ENCODE data around the gene PYGM.

PYGM gene

DNA sequence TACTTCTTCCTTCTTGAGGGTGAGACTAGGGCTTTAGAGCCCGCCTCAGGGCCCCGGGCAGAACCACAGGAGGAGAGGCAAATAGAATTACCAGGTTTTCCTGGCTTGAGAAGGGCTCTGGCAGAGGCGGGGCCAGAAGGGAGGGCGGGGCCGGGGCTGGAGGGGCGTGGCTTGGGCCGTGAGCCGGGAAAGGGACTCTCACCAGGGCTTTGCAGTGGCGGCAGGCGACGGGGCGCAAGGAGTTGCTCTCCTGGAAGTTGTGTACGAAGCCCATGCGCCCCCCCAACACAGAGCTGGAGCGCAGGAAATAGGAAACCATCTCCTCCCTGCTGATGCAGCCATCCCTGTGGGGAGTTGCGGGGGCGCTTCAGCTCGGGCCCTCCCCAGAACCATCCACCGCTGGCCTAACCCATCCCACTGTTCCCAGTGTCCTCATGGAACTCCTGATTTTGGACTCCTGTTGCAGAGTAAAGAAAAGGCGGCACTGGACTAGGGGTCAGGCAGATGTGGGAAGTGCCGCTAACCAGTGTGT lies 29.9 kb downstream of the PYGM start:
- DNase-seq, result no peak

DNA sequence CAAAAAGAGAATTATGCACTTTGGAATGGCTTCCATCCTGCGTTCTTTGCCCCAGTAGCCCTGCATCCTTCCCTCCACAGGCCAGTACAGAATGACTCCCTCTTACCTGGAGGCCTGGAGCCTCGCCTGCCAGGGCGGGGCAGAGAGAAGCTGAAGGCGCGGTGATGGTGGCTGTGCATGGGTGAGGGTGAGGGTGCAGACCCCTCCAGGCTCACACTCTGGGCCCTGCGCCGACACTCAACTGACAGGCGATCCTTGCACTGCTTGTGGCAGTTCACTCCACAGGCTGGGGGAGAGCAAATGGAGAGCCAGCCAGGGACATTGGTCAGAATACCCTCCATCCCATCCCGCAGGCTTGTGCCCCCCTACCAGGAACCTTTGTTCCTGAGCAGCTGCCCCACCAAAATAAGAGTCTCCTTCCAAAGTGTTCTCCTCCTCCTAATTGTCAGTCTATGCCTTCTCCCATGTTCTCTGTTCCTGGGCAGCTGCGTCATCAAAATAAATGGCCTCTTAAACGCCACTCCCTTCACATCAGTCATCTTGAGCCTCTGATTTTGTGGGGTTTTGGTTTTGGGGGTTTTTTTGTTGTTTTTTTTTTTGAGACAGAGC lies 30.9 kb downstream of the PYGM start:
- no peak for DNase-seq

DNA sequence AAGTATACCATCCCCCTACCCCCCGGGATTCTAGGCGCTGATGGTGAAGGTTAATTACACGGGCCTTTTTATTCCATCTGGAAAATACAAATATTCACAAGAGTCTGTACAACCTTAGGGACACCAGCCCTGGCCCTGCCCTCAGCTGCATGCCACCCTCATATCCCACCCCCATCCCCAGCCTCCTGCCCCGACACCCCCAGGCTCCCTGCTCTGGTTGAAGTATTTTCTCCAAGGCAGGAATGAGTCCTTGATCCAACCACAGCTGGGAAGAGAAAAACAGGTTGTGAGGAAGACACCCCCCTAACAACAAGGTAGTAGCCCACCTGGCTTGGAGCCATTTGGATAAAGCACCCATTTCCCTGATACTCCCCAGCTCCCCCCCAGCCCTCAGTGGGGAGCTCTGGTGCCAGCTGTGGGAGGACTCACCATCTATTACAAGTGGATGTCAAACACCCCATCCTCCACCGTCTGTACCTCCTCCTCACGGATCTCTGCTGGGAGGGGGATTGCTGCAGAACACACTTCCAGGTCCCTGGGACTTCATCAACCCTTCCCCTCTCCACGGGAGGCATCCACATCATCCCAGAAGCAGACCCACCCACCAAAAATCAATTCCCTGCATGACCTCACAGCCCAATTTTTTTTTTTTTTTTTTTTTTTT lies 32.8 kb downstream of the PYGM start:
- DNase-seq, result no peak

DNA sequence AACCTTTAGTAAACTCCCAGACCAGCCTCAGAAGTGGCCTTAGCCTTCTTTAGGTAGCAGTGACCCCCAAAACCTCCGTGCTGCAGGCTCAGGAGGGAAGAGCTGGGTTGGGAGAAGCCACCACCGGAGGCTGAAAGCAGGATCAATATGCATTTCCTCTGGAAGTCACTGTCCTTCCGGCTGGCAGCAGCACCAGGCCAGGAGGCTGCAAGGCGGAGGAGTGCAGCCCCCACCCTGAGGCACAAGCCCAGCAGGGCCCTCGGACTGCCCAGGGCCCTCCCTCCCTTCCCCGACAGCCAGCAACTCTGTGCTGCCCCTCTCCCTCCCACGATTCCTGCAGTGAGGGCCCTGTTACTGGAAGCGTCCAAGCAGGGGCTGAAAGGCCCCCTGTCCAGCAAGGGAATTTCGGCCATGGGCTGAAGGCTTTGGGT lies 33.5 kb downstream of the PYGM start:
- no peak for DNase-seq

DNA sequence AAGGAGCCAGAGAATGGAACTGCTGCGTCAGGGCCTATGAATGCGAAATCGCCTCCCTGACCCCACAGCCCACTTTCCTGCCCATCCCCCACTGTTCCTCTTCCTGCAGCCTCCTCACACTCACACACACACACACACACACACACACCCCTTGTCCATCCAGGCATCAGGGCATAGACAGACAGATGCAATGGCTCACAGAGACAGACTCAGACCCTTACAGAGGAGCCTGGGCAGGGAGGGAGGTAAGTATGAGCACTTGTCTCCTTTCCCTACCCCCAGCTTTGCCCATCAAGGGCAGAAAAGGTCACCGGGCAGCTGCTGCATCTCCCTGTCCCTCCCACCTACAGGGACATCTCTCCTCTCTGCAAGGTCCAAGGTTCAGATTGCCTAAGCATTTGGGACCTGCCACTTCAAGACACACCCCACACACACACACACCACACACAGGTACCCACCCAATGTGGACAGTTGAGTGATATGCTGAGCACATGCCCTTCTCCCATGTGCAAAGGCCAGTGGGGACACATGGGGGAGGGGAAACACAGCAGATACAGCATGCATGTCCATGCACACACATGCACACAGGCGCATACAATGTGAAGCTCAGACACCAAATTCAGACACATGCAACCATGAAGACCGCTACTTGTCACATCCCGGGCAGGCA lies 34.8 kb downstream of the PYGM start:
- no peak for DNase-seq

DNA sequence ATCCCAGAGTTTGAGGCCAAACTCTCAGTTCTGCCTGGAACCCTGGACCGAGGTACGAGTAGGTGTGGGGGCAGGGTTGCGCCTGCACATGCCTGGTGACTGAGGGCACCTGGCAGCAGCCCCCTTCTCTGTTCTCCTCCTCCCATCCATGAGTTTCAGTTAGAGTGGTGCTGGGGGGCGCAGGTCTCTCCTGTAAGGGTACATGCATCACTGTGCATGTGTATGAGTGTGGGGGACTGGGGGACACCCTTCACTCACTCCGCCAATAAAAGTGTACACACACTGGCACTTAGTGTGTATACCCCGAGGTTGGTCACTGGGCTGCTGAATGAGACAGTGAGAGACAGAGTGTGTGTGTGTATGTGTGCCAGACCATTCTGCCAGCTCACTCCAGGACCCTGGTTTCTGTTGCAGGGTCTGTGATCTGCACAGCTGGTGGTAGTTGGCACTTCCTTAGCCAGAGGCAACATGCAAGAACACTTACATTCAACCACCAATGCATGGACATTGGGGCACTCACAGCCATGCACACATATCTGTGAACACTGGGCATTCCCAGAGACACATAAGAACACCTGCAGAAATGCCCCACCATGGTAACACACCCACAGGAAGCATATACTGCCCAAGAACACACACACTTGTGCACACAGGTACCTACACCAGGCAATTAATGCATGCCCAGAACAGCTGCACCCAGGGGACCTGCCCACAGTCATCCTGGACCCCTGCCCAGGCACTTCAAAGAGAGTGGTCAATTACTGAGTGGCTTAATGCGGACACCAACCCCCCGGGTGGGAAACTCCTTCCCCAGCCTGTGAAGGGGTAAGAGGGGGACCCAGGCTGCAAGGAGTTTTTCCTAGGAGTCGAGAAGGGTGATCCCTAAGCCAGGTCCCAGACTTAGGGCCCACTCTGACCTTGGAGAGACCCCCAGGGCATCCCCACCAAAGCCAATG lies 35.6 kb downstream of the PYGM start:
- no peak for DNase-seq

DNA sequence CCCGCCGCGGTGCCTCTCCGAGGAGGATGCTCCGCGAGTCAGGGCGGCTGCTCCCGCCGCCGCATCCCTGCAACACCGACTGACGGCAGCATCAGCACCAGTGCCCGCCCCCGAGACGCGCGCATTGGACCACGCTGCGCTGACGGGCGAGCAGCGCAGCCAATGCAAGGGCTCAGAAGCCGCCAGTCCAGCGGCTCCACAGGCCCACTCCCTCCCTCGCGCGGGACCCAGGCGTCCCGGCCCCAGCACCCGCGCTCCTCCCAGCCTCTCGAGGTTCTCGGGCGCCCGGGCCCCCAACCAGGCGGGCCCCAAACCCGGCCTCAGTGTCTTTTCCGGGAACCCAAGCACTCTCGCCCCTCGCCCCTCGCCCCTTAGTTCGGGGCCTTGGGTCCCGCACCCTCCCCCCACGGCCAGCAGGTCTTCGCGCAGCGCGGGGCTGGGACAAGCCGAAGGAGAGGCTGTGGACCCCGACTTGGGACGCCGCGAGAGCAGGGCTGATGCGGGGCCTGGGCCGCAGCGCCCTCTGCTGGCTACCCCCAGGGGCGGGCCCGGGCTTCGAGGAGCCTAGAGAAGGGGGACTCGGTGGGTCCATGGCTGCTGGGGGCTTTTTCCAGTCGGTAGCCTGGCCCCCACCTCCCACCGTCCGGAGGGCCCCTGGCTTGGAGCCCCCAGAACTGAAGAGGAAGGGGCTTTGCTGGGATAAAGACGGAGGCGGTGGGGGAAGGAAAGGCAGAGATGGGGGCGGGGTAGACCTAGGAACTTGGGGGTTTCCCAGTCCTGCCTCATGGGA lies 36.5 kb downstream of the PYGM start, which contains the start of gene NRXN2:
NRXN2 (minus strand) TSS at position 81 of the 790 bp plus-strand sequence. CDS start 9,498 bp downstream, outside the sequence.
- DNase-seq, result peak; percentile 70

DNA sequence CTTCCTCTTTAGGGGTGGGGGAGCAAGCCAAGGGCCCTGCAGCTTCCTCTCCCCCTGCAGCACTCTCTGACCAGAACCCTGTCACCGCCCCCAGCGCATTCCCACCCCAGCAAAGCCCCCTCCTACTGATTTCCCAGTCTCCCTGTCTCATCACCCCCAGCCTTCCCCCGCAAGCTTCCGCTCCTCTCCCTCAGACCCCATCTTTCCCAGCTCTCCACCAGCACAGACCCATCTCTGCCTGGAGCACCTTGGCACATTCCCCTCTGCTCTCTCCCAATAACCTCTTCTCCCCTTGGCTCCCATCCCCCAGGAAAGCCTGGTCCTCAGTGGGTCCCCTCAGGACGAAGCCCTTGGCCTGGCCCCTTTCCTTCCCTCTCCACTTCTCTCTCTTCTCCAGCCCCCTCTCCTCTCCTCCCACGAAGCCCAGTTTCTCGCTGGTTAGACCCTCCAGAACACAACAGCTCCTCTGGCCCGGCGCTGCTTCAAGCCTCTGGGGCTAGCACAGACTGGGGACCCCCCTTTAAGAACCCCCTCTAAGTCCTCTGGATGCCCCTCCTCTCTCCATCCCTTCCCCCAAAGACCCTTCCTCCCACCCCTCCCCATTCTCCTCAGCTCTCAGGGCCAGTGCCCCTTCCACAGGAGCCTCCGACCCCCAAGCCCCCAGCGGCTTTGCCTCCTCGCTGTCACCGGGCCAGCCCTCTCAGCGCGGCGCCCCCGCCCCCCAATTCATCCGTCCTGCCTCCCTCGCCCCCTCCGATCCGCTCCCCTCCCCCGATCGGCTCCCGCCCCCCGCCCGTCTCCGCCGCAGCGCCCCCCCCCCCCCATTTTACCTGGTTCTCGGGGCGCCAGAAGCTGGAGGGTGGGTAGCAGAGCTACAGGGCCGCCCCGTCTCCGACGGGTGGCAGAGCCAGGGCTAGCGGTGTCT lies 37.4 kb downstream of the PYGM start:
- DNase-seq, result no peak

DNA sequence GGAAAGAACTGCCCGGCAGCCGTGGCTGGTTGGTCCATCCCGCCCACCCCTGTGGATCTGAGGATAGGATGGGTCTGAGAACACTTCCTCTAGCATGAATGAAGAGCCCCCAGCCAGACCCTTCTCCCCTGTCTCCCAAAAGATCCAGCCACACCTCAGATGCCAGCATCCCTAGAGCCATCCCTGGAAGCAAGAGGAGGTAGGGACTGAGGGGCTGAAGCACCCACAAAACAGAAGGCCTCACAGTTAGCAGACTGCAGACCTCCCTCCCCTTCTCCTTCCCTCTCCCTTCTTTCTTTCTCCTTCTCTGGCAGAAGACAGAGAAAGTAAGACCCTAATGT lies 38.4 kb downstream of the PYGM start:
- DNase-seq, result no peak

DNA sequence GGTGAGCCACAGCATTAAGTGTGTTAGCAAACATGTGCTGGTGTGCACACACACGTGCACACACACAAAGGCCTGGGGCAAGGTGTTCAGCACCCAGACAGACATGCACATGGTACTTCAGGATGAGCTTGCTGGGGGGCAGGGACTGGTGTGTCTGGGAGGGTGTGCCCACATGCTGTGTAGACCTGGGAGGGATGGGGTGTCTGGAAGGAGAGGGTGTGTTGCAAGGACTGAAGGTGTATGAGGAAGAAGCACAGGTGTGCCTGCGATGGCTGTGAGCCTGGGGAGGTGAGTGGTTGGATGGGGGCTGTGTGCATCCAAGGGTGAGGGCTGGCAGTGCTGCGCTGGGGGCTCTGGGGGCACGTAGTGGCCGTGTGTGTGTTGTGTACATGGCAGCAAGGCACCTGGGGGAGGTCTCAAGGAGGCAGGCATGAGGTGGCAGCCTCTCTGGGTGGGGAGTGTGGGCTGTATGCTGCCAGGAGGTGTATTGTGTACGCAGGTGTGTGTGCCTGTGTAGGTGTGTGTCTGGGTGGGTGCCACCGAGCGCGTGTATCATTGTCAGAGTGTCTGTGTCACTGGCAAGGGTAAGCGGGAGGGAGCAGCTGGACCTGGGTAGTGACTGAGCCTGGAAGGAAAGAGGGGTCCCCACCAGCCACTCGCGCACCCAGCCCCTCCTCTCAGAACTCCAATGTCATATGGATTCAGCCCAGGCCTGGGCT lies 39.0 kb downstream of the PYGM start:
- DNase-seq, result no peak

DNA sequence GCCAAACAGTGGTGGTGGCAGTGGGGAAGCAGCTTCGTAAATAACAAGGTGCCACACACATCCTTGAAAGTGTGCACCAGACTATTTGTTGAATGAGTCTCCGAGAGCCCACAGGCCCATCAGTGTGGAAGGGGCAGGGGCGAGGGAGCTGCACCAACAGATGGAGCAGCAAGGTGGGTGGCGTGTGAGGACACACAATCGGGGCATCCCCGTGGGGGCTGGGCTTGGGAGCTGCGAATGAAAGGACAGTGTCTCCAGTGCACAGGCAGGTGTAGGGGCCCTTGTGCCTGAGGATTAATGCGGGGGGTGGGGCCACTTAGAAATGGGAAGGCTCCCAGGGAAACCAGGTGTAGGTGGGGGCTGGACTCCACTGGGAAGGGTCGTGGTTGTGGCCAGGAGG lies 39.6 kb downstream of the PYGM start:
- no peak for DNase-seq

DNA sequence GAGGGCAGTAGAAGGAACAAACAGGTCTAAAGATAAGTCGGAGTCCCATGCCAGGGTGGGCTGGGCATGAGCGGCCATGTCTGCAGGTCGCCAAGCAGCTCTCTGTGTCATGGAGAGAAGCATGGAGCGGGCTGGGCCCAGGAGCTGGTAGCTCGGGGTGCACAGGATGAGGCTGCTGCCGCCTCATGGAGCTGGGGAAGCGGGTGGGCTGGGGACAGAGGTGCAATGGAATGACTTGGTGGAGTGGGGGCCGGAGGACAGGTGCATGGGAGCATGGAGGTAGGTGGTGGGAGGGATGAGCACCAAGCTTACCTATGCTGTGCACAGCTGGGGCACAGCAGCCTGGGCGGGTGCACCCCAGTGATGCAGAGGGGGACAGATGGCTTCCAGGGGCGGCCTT lies 40.4 kb downstream of the PYGM start:
- DNase-seq, result no peak

DNA sequence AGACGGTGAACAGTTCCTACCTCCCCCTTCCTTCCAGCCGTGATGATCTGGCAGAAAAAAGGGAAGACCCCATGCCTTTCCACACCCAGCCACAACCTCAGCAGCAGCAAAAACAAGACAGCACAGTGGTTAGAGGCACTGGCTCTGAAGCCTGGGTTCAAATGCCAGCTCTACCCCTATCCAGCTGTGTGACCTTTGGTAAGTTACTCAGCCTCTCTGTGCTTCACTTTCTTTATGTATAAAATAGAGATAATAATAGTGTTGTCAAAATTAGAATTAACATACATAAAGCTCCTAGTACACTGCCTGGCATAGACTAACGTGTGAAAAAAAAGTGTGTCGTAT lies 41.0 kb downstream of the PYGM start:
- DNase-seq, result no peak

DNA sequence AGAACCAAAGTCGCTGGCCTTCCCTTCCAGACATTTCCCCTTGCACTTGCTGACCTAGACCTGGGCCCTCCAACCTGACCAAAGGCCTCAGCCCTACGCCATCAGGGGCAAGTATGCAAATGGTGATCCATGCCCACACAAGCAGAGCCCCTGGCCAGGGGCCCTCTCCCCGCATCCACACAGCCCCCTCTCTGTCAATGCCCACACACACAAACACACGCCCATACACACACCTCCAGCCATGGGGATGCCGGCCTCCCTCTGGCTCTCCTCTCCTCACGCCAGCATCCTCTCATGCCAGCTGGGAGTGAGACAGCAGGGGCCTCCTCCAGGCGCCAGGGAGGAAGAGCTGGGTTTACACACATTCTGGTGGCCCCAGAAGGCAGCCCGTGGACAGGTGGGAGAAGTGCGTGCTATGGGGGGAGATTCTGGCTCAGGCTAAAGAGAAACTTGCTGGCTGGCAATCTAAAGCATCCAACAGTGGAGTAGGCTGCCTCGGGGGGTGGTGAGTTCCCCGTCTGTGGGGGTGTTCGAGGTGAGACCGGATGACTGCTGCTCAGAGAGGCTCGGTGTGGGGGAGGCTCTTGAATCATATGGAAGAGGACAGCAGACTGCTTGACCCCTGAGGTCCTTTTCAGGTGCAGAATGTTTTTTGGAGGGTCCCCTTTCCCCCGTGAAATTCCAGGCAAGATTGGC lies 41.5 kb downstream of the PYGM start:
- no peak for DNase-seq

DNA sequence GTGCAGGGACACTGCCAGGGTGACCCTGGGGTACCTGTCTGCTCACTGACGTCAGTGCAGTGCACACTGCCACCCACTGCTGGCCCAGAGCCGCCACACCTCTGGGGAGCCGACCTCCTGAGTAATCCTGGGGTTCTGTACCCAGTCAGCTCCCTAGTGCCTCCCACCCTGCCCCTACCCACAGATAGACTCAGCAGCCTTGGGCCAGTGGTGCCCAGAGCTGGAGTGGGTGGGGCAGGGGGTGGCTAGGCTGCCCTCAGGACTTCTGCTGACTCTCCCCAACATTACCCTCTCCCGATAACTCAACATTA lies 42.6 kb downstream of the PYGM start:
- no peak for DNase-seq

DNA sequence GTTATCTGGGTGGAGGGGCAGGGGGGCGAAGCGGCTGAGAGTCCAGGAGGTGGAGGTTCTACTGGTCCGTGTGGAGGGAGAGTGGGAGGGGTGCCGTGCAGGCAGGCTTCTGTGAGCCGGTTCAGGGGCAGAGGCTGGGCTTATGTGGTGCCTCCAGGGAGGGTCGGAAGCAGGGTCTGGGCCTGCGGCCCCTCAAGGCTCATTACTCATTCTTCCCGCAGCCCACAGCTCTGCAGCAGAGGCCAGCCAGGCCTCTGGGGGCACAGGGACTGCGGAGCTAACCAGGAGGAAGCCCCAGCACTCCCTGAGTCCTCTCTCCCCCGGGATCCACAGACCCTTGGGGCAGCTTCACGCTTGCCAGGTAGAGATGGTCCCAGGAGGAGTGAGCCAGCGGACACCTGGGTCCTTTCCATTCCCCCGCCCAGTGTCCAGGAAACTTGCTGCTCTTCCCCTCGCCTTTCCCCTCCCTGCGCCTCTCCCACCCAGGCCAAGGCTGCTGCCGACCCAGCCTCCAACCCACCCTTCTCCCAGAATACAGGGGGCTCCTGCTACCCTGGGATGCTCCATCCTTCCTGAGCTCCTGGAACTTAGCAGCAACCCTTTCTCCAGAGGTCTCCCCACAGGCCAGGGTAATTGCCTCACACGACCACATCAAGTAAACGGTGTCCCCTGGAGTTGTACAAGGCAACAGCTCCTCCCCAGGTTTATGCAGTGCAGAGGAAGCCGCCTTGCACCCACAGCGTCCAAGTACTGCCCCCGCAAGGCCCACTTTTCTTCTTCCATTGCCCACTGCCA lies 43.1 kb downstream of the PYGM start:
- no peak for DNase-seq

DNA sequence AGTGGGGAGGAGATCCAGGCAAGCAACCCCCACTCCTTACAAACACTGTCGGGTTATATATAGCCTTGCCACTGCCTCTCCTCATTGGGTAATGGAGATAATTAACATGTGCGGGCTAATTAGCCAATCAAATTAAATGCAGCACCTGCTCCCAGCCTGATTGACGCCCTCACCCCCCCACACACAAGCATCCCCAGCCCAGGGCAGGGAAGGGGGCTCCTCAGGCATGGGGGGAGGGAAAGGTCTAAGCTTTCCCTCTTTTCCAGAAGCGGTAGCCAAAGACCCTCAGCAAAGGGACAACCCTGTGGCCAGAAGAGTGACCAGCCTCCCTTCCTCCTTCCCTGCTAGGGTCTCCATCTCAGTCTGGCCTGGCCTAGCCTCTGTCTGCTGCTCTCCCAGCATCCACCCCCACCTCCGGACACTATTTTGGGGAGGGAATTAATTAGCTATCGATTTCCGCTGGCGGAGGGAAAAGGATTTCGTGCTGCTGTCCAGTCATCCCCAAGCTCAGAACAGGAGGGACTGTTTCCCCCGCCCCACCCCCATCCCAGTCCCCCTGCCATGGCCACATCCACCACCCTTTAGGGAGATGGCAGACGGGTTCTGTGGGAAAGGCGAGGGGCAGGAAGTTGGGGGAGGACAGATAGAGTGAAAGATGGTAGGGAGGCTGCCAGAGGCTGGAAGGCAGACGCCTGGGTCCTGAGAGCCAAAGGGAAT lies 43.9 kb downstream of the PYGM start:
- no peak for DNase-seq

DNA sequence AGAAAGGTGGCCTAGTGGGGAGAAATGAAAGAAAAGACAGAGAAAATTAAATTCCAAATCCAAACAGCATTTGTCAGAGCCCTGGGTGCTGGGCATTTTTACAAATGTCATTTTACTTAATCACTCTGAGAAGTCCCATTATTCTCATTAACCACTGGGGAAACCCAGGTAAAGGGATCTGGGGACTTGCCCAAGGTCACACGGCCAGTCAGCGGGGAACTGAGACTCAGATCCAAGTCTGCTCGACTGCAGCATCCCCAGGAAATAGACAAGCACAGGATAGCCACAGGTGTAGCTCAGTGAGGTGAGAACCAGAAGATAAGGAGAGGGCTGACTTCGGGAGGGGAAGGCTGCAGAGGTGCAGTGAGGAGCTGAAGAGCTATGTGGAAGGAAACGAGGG lies 44.7 kb downstream of the PYGM start:
- no peak for DNase-seq
